ENCODE data around the gene EXD3. TPM values are rescaled to one million over a fixed set of nuclear protein-coding genes. Genes with fewer than 3 reads are reported as not detected.

EXD3 gene
- total and polyA plus RNA-seq, 9 of the 15 experiments (the other 6 are each of a cell fraction or from before 2014, with no cell fraction given), result 0.29 to 12.5 (median 3.9) TPM

DNA sequence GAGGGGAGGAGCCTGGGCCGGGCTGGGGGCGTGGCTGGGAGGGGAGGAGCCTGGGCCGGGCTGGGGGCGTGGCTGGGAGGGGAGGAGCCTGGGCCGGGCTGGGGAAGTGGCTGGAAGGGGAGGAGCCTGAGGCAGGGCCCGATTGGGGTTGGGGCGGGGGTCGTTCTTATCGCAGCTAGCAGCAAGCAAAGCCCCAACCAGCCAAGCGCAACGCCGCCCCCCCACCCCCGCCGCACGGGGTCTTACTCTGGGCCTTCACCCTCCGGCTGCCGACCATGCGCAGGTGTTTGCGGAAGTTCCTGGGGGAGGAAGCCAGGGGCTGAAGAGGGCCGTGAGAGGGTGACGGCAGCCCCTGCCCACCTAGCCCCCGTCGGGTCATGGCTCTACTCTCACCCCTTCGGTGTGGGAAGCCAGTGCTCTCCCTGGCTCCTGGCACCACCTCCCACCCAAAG, 31.2 kb upstream of the EXD3 start (continued):
- TF ChIP-seq, protein P1, sequence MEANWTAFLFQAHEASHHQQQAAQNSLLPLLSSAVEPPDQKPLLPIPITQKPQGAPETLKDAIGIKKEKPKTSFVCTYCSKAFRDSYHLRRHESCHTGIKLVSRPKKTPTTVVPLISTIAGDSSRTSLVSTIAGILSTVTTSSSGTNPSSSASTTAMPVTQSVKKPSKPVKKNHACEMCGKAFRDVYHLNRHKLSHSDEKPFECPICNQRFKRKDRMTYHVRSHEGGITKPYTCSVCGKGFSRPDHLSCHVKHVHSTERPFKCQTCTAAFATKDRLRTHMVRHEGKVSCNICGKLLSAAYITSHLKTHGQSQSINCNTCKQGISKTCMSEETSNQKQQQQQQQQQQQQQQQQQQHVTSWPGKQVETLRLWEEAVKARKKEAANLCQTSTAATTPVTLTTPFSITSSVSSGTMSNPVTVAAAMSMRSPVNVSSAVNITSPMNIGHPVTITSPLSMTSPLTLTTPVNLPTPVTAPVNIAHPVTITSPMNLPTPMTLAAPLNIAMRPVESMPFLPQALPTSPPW (CRISPR knock-in tag; IDR thresholded peaks at IDR 0.05), result peak; percentile 31; the same call in 1 of the 2 replicates
- TF ChIP-seq ZFX (CRISPR knock-in tag; IDR thresholded peaks at IDR 0.05), result peak; percentile 52
- no peak for TF ChIP-seq ADNP (tag; IDR thresholded peaks at IDR 0.05)
- TF ChIP-seq SUPT5H (IDR thresholded peaks at IDR 0.05), result no peak
- no peak for TF ChIP-seq FIP1L1 (IDR thresholded peaks at IDR 0.05; ENCODE audit: low read depth, low read length, poor library complexity, severe bottlenecking)
- TF ChIP-seq ARID1B (IDR thresholded peaks at IDR 0.05), result no peak
- TF ChIP-seq ZNF12 (CRISPR knock-in tag; IDR thresholded peaks at IDR 0.05), result no peak
- TF ChIP-seq ZNF431 (CRISPR knock-in tag; IDR thresholded peaks at IDR 0.05), result 0 out of 2 replicates have a peak, but pooled peaks have one; percentile 15
- TF ChIP-seq HOXB6 (CRISPR knock-in tag; IDR thresholded peaks at IDR 0.05; ENCODE audit: borderline replicate concordance), result no peak
- TF ChIP-seq TAF9B (IDR thresholded peaks at IDR 0.05; ENCODE audit: partially characterized antibody), result no peak
- TF ChIP-seq, protein P2, sequence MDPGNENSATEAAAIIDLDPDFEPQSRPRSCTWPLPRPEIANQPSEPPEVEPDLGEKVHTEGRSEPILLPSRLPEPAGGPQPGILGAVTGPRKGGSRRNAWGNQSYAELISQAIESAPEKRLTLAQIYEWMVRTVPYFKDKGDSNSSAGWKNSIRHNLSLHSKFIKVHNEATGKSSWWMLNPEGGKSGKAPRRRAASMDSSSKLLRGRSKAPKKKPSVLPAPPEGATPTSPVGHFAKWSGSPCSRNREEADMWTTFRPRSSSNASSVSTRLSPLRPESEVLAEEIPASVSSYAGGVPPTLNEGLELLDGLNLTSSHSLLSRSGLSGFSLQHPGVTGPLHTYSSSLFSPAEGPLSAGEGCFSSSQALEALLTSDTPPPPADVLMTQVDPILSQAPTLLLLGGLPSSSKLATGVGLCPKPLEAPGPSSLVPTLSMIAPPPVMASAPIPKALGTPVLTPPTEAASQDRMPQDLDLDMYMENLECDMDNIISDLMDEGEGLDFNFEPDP (CRISPR knock-in tag; IDR thresholded peaks at IDR 0.05), result no peak
- no peak for TF ChIP-seq EHMT2 (IDR thresholded peaks at IDR 0.05)
- TF ChIP-seq CAMTA2 (CRISPR knock-in tag; conservative IDR thresholded peaks at IDR 0.05), result no peak
- TF ChIP-seq ZSCAN32 (CRISPR knock-in tag; IDR thresholded peaks at IDR 0.05), result no peak
- TF ChIP-seq, protein P3, sequence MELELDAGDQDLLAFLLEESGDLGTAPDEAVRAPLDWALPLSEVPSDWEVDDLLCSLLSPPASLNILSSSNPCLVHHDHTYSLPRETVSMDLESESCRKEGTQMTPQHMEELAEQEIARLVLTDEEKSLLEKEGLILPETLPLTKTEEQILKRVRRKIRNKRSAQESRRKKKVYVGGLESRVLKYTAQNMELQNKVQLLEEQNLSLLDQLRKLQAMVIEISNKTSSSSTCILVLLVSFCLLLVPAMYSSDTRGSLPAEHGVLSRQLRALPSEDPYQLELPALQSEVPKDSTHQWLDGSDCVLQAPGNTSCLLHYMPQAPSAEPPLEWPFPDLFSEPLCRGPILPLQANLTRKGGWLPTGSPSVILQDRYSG (tag; conservative IDR thresholded peaks at IDR 0.05; ENCODE audit: low read depth), result no peak
- TF ChIP-seq, protein P4, sequence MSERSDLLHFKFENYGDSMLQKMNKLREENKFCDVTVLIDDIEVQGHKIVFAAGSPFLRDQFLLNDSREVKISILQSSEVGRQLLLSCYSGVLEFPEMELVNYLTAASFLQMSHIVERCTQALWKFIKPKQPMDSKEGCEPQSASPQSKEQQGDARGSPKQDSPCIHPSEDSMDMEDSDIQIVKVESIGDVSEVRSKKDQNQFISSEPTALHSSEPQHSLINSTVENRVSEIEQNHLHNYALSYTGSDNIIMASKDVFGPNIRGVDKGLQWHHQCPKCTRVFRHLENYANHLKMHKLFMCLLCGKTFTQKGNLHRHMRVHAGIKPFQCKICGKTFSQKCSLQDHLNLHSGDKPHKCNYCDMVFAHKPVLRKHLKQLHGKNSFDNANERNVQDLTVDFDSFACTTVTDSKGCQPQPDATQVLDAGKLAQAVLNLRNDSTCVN (CRISPR knock-in tag; IDR thresholded peaks at IDR 0.05), result no peak
- TF ChIP-seq MYC (IDR thresholded peaks at IDR 0.05; ENCODE audit: low read depth, low read length), result no peak
- no peak for TF ChIP-seq MYC (CRISPR knock-in tag; IDR thresholded peaks at IDR 0.05; ENCODE audit: borderline replicate concordance, low read depth)
- no peak for TF ChIP-seq ZNF445 (CRISPR knock-in tag; IDR thresholded peaks at IDR 0.05; ENCODE audit: low read depth)
- TF ChIP-seq KLF10 (CRISPR knock-in tag; IDR thresholded peaks at IDR 0.05), result no peak
- no peak for TF ChIP-seq ZNF197 (CRISPR knock-in tag; IDR thresholded peaks at IDR 0.05; ENCODE audit: low read depth)
- peak; percentile 32 for TF ChIP-seq CCNT2 (IDR thresholded peaks at IDR 0.05; ENCODE audit: borderline replicate concordance, extremely low read depth, insufficient read length, low read depth, low read length)
- no peak for TF ChIP-seq TRIM24 (IDR thresholded peaks at IDR 0.05)
- TF ChIP-seq, protein P5, sequence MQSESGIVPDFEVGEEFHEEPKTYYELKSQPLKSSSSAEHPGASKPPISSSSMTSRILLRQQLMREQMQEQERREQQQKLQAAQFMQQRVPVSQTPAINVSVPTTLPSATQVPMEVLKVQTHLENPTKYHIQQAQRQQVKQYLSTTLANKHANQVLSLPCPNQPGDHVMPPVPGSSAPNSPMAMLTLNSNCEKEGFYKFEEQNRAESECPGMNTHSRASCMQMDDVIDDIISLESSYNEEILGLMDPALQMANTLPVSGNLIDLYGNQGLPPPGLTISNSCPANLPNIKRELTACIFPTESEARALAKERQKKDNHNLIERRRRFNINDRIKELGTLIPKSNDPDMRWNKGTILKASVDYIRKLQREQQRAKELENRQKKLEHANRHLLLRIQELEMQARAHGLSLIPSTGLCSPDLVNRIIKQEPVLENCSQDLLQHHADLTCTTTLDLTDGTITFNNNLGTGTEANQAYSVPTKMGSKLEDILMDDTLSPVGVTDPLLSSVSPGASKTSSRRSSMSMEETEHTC (IDR thresholded peaks at IDR 0.05), result no peak
